ENCODE results near the gene ALPL. TPM values are rescaled to one million over a fixed set of nuclear protein-coding genes. Genes with fewer than 3 reads are reported as not detected.

ALPL gene
- total and polyA plus RNA-seq, 10 donors = 19.5 to 222 (median 58.1) TPM

DNA sequence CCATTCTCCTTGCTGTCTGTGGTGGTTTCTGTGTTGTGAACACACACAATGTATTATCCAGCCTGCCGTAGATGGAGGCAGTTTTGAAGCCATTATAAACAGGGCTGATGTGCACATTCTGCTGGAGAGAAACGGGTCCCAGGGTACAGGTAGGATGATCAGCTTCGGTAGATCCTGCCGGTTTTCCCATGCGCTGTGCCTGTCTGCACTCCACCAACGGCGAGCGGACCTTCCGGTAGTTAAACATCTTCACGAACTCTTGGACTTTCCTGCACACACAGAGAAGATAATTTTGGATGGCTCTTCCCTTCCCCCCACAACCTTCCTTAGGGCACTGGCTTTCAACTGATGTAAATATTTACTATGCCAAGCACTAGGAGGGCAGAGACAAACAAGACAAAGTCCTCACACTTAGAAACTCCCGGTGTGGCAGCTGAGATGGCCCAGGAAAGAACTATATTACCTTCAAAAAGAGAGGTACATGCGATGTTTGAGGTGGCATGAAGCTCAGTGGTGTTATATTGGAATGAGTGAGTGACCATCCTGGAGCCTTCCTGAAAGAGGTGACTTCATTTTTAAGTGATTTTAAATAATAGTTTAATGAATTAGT lies 41.7 kb downstream of the ALPL start:
- intact Hi-C loops (cut with DNase I; ENCODE audit: low total_unique reads) = no loop called here
- Histone ChIP-seq H3K4me3 (peak overlapping the region in 1 of 8 donors; percentile 10), H3K27me3 (replicated peaks in 1 of 7) (peaks cover 0 to 23% (median 0%) of the 10 kb centered on the region in 7 donors), H3K4me1 (peaks cover 0 to 53% (median 8%) of the 10 kb centered on the region in 6 donors), H3K9me3 (no peaks in the 10 kb centered on the region), H3K27ac (peak overlapping the region in 6 of 8 donors; percentile 53 to 90 (median 78)), H3K36me3 (peaks cover 0 to 6% (median 0%) of the 10 kb centered on the region in 6 donors)
- DNase-seq = no peak
- TF ChIP-seq POLR2AphosphoS5 (IDR thresholded peaks at IDR 0.05) (no peak), POLR2A (IDR thresholded peaks at IDR 0.05) (no peak)
- TF ChIP-seq, protein P1, sequence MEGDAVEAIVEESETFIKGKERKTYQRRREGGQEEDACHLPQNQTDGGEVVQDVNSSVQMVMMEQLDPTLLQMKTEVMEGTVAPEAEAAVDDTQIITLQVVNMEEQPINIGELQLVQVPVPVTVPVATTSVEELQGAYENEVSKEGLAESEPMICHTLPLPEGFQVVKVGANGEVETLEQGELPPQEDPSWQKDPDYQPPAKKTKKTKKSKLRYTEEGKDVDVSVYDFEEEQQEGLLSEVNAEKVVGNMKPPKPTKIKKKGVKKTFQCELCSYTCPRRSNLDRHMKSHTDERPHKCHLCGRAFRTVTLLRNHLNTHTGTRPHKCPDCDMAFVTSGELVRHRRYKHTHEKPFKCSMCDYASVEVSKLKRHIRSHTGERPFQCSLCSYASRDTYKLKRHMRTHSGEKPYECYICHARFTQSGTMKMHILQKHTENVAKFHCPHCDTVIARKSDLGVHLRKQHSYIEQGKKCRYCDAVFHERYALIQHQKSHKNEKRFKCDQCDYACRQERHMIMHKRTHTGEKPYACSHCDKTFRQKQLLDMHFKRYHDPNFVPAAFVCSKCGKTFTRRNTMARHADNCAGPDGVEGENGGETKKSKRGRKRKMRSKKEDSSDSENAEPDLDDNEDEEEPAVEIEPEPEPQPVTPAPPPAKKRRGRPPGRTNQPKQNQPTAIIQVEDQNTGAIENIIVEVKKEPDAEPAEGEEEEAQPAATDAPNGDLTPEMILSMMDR (IDR thresholded peaks at IDR 0.05 in 8 of 11, conservative IDR thresholded peaks at IDR 0.05 in 3 of 11) = no peak
- 85 to 89% (median 89%) methylated on average over 12 of the region's 12 CpGs for WGBS, 5 donors

DNA sequence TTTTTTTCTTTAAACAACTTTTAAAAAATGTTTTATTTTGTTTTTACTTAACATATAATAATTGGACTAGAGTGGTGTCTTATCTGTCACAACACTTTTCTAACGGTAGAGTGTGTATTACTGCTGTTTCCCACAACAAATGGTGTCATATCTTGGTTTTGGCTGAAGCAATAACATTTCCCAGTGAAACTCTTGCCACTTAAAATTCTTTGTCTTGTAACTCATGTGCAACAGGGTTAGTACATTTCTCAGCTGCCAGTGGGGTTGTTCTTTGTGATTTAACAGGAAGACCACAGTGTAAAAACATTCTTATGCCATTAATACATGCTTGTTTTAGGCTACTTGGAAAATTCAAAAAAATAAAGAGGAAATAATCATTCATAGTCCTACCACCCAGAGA lies 43.5 kb downstream of the ALPL start:
- DNase-seq = no peak
- H3K36me3 ChIP-seq = peaks cover 0 to 23% (median 0%) of the 10 kb centered on the region in 6 donors
- TF ChIP-seq POLR2AphosphoS5 (IDR thresholded peaks at IDR 0.05) = peak in 1 of 3 donors; percentile 21
- TF ChIP-seq POLR2A (IDR thresholded peaks at IDR 0.05) = no peak
- peaks cover 0 to 39% (median 0%) of the 10 kb centered on the region in 7 donors for H3K27me3 ChIP-seq (replicated peaks in 1 of 7)
- WGBS, 5 donors = 7 to 19% (median 15%) methylated on average over 1 of the region's 1 CpG
- peak overlapping the region in 7 of 8 donors; percentile 57 to 90 (median 76) for H3K27ac ChIP-seq
- no peak overlapping the region for H3K4me3 ChIP-seq
- intact Hi-C loops (cut with DNase I; ENCODE audit: low total_unique reads) = no loop called here
- H3K4me1 ChIP-seq = peaks cover 0 to 36% (median 2%) of the 10 kb centered on the region in 6 donors
- H3K9me3 ChIP-seq = no peaks in the 10 kb centered on the region

DNA sequence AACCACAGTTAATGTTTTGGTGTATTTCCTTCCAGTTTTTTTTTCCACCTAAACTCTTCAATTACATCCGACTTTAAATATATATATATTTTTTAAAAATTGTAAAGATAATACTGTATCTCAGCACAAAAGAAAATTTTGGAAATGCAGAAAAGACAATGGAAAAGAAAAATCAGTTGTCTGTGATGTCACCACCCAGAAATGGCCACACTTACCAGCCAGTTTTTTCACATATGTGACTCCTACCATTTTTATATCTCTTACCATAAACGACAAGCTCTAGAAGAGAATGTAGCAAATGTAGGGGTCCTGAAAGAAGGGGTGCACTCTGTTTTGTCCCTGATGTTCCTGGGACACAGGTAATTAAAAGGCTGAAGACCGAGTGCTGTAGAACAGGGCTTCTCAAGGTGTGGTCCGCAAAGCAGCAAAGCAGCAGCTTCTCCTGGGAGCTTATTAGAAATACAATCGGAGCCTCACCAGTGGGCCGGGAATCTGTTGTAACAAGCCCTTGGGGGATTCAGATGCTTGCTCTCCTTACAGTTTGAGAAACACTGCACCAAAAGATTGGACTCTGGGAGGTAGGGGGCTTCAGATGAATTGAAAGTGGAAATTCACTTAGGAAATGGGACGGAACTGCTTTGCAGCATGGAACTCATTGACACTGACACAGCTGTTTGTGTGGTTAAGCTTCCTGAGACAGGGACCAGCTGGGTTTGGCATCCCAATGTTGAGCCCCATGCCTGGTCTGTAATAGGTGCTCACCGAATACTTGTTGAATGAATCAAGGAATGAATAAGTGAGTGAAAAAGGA lies 44.1 kb downstream of the ALPL start:
- TF ChIP-seq POLR2A (IDR thresholded peaks at IDR 0.05) = no peak
- TF ChIP-seq POLR2AphosphoS5 (IDR thresholded peaks at IDR 0.05) = no peak
- TF ChIP-seq, protein P1 (IDR thresholded peaks at IDR 0.05 in 8 of 11, conservative IDR thresholded peaks at IDR 0.05 in 3 of 11) = no peak
- Histone ChIP-seq H3K9me3 (no peaks in the 10 kb centered on the region), H3K36me3 (peaks cover 0 to 27% (median 0%) of the 10 kb centered on the region in 6 donors), H3K4me3 (peak overlapping the region in 1 of 8 donors; percentile 26), H3K27me3 (replicated peaks in 1 of 7) (peaks cover 0 to 44% (median 0%) of the 10 kb centered on the region in 7 donors), H3K4me1 (peaks cover 0 to 30% (median 0%) of the 10 kb centered on the region in 6 donors), H3K27ac (peak overlapping the region in 7 of 8 donors; percentile 51 to 90 (median 76))
- 34 to 51% (median 36%) methylated on average over 8 of the region's 8 CpGs for WGBS, 5 donors
- DNase-seq = no peak
- intact Hi-C loops (cut with DNase I; ENCODE audit: low total_unique reads) = no loop called here

DNA sequence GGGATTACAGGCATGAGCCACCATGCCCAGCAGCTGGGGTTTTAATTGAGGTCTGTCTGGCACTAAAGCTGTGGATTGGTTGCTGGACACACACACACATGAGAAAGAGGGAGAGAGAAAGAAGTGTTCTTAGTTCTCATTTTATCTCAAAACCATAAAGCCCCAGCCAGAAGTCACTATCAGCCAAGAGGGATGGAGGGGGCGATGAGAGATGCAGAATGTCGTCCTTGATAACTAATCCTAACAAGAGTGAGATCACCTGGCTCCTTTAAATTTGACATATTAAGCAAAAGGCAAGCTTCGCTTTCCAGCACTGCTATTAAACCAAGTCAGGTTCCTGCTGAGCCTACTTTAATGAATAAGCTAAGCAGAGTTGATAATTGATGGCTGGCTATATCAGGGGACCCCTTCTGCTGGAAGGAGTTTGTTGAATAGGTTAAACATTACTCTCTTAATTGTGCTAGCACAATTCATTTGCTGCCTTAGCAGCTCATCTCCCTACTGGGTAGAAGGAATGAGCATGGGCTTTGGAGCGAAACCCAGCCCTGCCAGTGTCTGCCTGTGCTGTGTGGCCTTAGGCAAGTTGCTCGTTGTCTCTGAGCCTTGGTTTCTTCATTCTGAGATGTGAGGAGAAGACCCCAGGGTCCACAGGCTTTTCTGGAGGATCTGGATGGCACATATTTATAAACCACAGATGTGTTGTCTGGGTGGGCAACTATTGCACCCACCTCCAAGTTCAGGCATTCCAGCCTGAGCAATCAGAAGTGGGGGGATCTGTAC lies 50.8 kb downstream of the ALPL start:
- Histone ChIP-seq H3K9me3 (no peaks in the 10 kb centered on the region), H3K27ac (no peak overlapping the region), H3K27me3 (replicated peaks in 1 of 7) (peaks cover 0 to 35% (median 0%) of the 10 kb centered on the region in 7 donors), H3K4me3 (no peak overlapping the region), H3K36me3 (peaks cover 0 to 71% (median 0%) of the 10 kb centered on the region in 6 donors), H3K4me1 (no peaks in the 10 kb centered on the region)
- WGBS, 5 donors = 75 to 95% (median 91%) methylated on average over 5 of the region's 5 CpGs
- intact Hi-C loops (cut with DNase I; ENCODE audit: low total_unique reads) = no loop called here
- TF ChIP-seq POLR2AphosphoS5 (IDR thresholded peaks at IDR 0.05) = no peak
- TF ChIP-seq, protein P1 (IDR thresholded peaks at IDR 0.05 in 8 of 11, conservative IDR thresholded peaks at IDR 0.05 in 3 of 11) = no peak
- DNase-seq = no peak
